Islet precursor cell (in vitro differentiated cells): ENCODE data around the gene ZNF329.
"Not testable (repeated sequence)": the region's sequence is repeated elsewhere in the genome, so short reads cannot be mapped to it uniquely, and the experiment has no call there.

Experiments
- DNase-seq: peaks from one replicate; pipeline ENCODE4 v3.0.0-alpha.2; 2018

Gene ZNF329

DNA sequence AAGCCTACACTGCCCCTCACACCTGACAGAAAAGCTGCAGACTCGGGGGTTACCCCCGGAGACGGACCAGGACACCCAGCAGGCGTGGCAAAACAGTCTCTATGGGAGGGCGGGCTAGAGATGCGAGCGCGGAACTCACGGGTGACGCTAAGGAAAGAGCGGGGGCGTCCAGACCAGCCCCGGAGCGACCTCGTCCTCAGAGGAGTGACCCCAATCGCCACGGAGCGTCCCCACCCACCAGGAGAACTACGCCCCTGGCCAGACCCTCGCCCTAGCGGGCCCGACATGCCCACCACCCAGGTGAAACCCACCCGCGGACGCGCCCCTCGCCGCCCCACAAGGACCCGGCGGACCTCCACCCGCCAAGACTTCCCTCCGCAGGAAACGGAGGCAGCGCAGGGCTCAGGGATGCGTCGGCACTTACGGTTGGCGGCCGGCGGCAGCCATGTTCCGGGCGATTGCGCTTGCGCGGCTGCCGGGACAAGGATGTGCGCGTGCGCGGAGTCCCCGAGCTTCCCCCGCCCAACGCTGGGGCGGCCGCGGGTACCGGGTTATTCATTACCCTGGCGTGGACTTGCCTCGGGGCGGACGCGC is at the start of gene ZNF329:
Gene ZNF329, minus strand, starts transcription at position 462 of the 594 bp plus-strand sequence. CDS start 21,286 bp downstream, outside the sequence.
- peak; percentile 89 for DNase-seq

DNA sequence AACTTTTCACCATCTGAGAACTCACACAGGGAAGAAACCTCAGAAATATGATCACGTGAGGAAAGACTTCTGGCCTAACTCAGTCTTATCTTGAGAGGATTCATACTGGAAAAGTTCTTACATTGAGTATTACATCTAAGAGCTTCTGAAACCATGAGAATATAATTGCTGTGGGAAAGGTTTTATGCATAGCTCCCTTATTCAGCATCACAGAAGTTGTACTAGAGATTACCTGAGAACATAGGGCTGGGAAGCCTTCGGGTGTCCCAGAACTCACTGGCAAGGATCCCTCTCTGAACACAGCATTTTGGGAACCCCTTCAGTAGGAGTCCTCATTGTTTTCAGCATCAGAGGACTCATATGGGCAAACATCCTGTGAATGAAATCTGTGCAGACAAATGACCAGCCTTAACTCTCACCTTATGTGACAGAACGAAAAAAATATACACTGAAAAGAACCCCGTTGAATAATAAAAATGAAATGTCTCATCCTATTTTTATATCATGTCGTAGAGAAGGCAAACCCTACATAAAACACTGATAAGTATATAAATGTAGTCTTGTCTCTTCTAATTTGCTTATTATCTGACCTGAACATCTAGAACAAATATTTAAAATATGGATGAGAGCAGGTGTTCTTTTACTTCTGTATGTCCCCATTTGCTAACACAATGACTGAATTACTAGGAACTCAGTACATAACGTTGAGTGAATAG is 46.5 kb upstream of the ZNF329 start:
- DNase-seq: no peak

DNA sequence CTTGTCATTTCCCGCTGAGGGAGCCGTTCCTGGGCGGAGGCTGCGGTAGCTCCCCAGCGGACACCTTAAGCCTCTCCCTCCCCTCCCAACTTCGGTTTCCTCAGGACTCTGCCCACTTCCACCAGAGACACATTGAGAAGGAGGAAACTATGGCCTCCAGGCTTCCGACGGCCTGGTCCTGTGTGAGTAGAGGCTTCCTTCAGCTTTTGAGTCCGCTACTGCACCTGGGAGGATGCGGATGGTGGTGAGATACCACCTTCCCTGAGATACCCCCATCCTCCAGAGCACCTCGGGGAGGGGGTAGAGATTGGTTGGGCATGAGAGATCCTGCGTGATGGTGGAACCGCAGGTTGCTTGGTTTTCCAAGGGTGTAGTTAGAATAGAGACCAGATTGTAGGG is 33.2 kb upstream of the ZNF329 start:
- no peak for DNase-seq

- DNase-seq: peak; percentile 95
These were observed 32.6 kb upstream of the ZNF329 start, which contains the start of gene ZNF274 for GRCh38 chr19:58182989-58183816. Gene ZNF274 (plus strand): TSS chr19:58183061. CDS start chr19:58183966, 905 bp downstream.

GRCh38 chr19:58182577-58182988 is 32.0 kb upstream of the ZNF329 start:
- DNase-seq: no peak

GRCh38 chr19:58181902-58182576 is 31.4 kb upstream of the ZNF329 start:
- peak; percentile 59 for DNase-seq

DNA sequence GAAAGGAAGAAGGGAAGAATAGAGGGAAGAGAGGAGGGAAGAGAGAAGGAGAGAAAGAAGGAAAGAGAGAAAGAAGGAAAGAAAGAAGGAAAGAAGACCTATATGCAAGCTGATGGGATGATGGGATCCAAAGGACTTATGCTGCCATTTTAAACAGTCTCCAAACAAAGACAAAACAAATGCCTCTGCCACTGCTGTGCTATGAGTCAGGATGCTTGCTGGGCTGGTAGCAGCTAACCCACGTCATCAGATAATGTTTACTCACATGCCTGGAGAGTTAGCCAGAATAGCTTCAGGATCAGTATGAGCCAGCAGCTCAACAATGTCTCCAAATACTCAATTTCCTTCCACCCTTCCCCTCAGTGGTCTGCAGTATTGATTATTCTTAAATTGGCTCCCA is 20.3 kb upstream of the ZNF329 start:
- no peak for DNase-seq

GRCh38 chr19:58166708-58167280 is 16.2 kb upstream of the ZNF329 start:
- DNase-seq: no peak

GRCh38 chr19:58166268-58166667 is 15.7 kb upstream of the ZNF329 start:
- DNase-seq: no peak

GRCh38 chr19:58157045-58157728 is 6.6 kb upstream of the ZNF329 start:
- no peak for DNase-seq

GRCh38 chr19:58154679-58155648 is 4.4 kb upstream of the ZNF329 start:
- peak; percentile 97 for DNase-seq

- peak; percentile 76 for DNase-seq
These were observed 3.7 kb upstream of the ZNF329 start for GRCh38 chr19:58154287-58154678.

DNA sequence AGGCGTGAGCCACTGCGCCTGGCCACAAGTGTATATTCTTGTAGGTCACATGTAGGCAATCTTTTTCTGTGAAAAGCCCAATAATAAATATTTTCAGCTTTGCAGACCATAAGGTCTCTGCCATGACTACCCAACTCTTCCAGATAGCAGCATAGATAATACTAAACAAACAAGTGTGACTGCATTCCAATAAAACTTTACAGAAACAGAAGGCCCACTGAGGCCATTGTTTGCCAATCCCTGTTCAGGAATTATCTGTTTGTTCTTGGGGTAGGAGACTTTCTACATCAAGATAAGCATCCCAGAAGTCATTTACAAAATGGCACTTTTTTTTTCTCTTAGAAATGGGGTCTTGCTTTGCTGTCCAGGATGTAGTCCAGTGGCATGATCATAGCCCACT is 2.8 kb upstream of the ZNF329 start:
- DNase-seq: no peak

GRCh38 chr19:58147475-58147874 is 3.1 kb downstream of the ZNF329 start:
- not testable (repeated sequence) for DNase-seq

- DNase-seq: no peak
These were observed 4.7 kb downstream of the ZNF329 start for GRCh38 chr19:58145849-58146248.

DNA sequence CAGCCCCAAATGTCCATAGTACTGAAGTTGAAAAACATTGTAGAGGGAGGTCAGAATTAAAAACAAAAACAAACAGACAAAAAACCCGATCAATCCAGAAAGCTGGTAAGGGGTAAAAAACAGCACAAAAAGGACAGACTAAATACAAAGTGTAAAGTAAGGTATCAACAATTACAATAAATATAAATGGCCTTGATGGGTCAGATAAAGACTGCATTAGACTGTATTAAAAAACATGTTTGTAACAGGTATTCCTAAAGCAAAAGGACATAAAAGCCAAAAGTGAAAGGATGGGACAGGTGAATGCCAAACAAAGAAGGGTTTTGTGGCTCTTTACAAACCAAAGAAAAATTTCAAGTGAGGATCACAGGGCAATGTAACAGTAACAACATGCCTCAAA is 16.3 kb downstream of the ZNF329 start:
- no peak for DNase-seq

DNA sequence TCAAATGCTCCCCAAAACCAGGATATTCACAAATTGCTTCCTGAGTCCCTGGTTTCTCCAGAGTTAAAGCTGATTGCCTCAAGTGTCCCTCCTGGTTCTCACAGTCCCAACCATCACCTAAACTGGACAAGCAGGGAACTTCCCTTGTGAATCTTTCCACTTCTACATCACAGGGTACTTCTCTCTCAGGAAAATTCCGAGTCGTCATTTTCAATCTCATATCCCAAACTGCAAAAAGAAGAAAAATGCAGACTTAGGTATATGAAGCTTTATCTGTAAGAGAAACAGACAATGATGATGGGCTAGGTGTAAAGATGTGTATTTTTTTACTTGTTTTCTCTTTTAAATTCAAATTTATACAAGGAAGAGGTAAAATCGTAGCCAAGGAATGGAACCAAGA is 21.3 kb downstream of the ZNF329 start:
- DNase-seq: no peak

- DNase-seq: no peak
These were observed 22.4 kb downstream of the ZNF329 start for GRCh38 chr19:58128041-58128685.

DNA sequence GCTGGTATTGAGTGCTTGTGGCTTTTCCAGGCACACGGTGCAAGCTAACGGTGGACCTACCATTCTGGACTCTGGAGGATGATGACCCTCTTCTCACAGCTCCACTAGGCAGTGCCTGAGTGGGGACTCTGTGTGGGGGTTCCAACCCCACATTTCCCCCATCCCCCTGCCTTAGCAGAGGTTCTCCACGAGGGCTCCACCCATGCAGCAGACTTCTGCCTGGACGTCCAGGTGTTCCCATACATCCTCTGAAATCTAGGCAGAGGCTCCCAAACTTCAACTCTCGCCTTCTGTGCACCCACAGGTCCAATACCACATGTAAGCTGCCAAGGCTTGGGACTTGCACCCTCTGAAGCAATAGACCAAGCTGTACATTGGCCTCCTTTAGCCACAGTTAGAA is 27.2 kb downstream of the ZNF329 start:
- no peak for DNase-seq
